ENCODE results near the gene MT1B. TPM values are rescaled to one million over a fixed set of nuclear protein-coding genes. Genes with fewer than 3 reads are reported as not detected.

Gene MT1B
- total and polyA plus RNA-seq, 2 of the 4 experiments (the other 2 are of a cell fraction) = not detected

GRCh38 chr16:56605475-56605874 lies 46.2 kb upstream of the MT1B start:
- Histone ChIP-seq H3K27ac (ENCODE audit: insufficient read depth, low read length) (peak overlapping the region; percentile 76), H3K9me3 (ENCODE audit: control insufficient read depth, insufficient read depth, low read length) (no peaks in the 10 kb centered on the region), H3K23ac (ENCODE audit: low read depth, low read length) (peak overlapping the region; percentile 46), H2BK5ac (ENCODE audit: low read depth, low read length, poor library complexity, severe bottlenecking) (peak overlapping the region; percentile 95), H2BK120ac (ENCODE audit: low read depth, low read length) (peak overlapping the region; percentile 90), H2BK20ac (ENCODE audit: low read depth, low read length) (peak overlapping the region; percentile 88), H3K56ac (ENCODE audit: extremely low read depth, insufficient read depth, low read length) (0 out of 2 replicates have a peak overlapping the region, but pooled peaks have one; percentile 11), H2AK9ac (replicated peaks; ENCODE audit: low read depth, low read length, poor library complexity) (peak overlapping the region; percentile 35), H4K8ac (ENCODE audit: low read depth in 2 of 2, low read length in 2 of 2) (peak overlapping the region; percentile 7 to 96; a peak in 3 of 4 replicates), H2BK15ac (ENCODE audit: low read depth, low read length) (peak overlapping the region; percentile 59; the same call in 2 of the 3 replicates), H3K4me1 (ENCODE audit: control insufficient read depth, insufficient read depth, low read length) (peaks cover 17% of the 10 kb centered on the region), H4K20me1 (ENCODE audit: insufficient read depth, low read length) (peaks cover 11% of the 10 kb centered on the region), H3K14ac (replicated peaks; ENCODE audit: low read depth, low read length) (peak overlapping the region; percentile 78), H3K9me1 (ENCODE audit: insufficient read depth, low read length) (peaks cover 12% of the 10 kb centered on the region; the same call in 1 of the 2 replicates), H3K36me3 (ENCODE audit: control insufficient read depth, insufficient read depth, low read length) (no peaks in the 10 kb centered on the region), H3K4me2 (ENCODE audit: low read depth, low read length) (no peak overlapping the region), H3K18ac (ENCODE audit: low read depth, low read length) (peak overlapping the region; percentile 54; the same call in 1 of the 2 replicates), H3K79me1 (ENCODE audit: low read depth in 1 of 2, low read length in 2 of 2) (peaks cover 0 to 19% of the 10 kb centered on the region in 2 experiments; a peak in 2 of 4 replicates), H4K5ac (ENCODE audit: low read depth, low read length) (peak overlapping the region; percentile 23), H3K4me3 (ENCODE audit: insufficient read depth, low read depth, low read length) (no peak overlapping the region), H3K4ac (ENCODE audit: low read depth, low read length) (peak overlapping the region; percentile 92), H2AK5ac (ENCODE audit: low read depth, low read length) (peak overlapping the region; percentile 96), H4K91ac (ENCODE audit: insufficient read depth, low read depth, low read length) (peak overlapping the region; percentile 84), H3K27me3 (ENCODE audit: control insufficient read depth, insufficient read depth, low read length) (no peaks in the 10 kb centered on the region), H2AFZ (replicated peaks; ENCODE audit: low read length, poor library complexity) (peak overlapping the region; percentile 49), H3K9ac (ENCODE audit: low read depth, low read length) (no peak overlapping the region)
- TF ChIP-seq CHD1 (IDR thresholded peaks at IDR 0.05; ENCODE audit: low read depth, low read length) (no peak), NFE2L2 (IDR thresholded peaks at IDR 0.05; ENCODE audit: low read depth, low read length) (no peak), FOS (IDR thresholded peaks at IDR 0.05; ENCODE audit: low read depth, low read length) (no peak), RAD21 (IDR thresholded peaks at IDR 0.05; ENCODE audit: low read length) (no peak), BHLHE40 (IDR thresholded peaks at IDR 0.05; ENCODE audit: low read depth, low read length) (no peak), CEBPB (IDR thresholded peaks at IDR 0.05; ENCODE audit: low read depth, low read length) (no peak), POLR2A (IDR thresholded peaks at IDR 0.05; ENCODE audit: low read depth, low read length) (no peak), SMC3 (IDR thresholded peaks at IDR 0.05; ENCODE audit: low read depth, low read length) (no peak), MXI1 (IDR thresholded peaks at IDR 0.05; ENCODE audit: borderline replicate concordance, low read depth, low read length) (no peak)
- TF ChIP-seq, protein P1, sequence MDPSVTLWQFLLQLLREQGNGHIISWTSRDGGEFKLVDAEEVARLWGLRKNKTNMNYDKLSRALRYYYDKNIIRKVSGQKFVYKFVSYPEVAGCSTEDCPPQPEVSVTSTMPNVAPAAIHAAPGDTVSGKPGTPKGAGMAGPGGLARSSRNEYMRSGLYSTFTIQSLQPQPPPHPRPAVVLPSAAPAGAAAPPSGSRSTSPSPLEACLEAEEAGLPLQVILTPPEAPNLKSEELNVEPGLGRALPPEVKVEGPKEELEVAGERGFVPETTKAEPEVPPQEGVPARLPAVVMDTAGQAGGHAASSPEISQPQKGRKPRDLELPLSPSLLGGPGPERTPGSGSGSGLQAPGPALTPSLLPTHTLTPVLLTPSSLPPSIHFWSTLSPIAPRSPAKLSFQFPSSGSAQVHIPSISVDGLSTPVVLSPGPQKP (IDR thresholded peaks at IDR 0.05; ENCODE audit: borderline replicate concordance, low read depth, low read length) = no peak
- ATAC-seq (ENCODE audit: low read depth) (no peak), DNase-seq (no peak)
- in situ Hi-C loops (cut with MboI; ENCODE audit: low sequenced_read_pairs) = no loop called here
- ChIA-PET POLR2A (ENCODE audit: unreplicated experiment) (no interaction called here), CTCF (interaction anchor here (0.6 to 2.1 kb wide), 3 partner anchors 11 to 96 kb away, joined by 3 to 9 read pairs (median 3); no protein-coding TSS in a partner anchor)
- no CpG with 5 or more reads among the region's 1 CpG for WGBS, 2 experiments (ENCODE audit: extremely low coverage in 2 of 2, insufficient read length in 1 of 2)
- dilution Hi-C loops (cut with HindIII; ENCODE audit: low sequenced_read_pairs, unreplicated experiment) = no loop called here
- no TSS peak for BruUV-seq (replicated peaks)
- intact Hi-C loops (cut with micrococcal nuclease) = loop anchor here (5.0 to 10.0 kb wide), 3 partner anchors 77 to 251 kb away; partner anchors contain the start of gene MT1X

All from IMR-90 (cell line).